Midbrain (tissue), 1 donor: ENCODE data around the gene GMPPB.
"Not testable (repeated sequence)": the region's sequence is repeated elsewhere in the genome, so short reads cannot be mapped to it uniquely, and the experiment has no call there.

Experiments used
- DNase-seq: peaks from one replicate; lab custom pipeline; 2025; lab: John Stamatoyannopoulos, UW

GMPPB gene

DNA sequence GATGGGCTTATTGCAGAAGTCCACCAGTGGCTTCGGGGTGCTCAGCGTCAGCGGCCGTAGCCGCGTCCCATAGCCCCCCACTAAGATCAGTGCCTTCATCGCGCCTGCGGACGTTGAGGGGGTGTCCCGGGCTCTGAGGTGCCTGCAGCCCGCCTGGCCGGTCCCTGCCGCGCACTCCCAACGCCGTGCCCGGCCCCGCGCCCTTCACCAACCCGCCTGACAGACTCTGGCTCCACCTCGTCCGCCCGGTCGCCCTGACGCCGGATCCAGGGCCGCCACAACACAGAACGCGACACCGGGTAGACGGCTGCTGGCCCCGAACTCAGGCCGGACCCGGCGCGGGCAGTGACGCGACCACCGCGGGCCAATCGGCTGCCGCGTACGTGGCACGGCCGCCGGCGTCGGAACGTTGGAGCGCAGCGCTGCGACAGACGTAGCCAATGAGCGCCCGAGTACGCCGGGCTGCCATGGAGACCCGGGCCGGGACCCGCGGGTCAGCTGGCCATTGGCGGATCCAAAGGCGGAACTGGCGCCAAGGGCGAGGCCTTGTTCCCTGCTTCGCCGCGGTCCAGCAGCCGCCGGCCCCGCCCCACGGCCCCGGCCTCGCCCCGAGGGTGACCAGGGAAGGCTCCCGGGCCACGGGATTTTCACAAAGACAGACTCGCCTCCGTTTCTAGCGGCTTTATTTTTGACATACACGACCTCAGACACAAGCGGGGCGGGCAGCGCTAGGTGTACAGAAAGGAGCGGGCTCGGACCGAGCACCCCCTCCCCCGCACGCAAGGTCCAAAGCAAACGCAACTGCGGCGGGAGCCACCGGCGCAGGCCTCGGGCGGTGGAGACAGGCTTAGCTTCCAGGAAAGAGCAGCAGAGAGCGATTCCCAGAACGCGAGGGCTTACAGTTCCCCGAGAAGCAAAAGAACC, at the start of gene GMPPB:
GMPPB (minus strand) TSS at position 324 of the 924 bp plus-strand sequence; CDS start at position 99, 225 bp downstream.
- peak; percentile 97 for DNase-seq

DNA sequence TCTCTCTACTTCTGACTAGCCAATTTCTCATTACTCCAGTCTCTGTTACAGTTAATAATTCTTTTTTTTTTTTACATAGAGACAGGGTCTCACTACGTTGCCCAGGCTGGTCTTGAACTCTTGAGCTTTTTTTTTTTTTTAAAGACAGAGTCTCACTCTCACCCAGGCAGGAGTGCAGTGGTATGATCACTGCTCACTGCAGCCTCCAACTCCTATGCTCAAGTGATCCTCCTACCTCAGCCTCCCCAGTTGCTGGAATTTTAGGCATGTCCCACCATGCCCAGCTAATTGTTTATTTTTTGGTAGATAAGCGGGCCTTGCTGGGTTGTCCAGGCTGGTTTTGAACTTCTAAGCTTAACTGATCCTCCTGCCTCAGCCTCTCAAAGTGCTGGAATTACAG, 49.0 kb upstream of the GMPPB start:
- DNase-seq, result no peak

DNA sequence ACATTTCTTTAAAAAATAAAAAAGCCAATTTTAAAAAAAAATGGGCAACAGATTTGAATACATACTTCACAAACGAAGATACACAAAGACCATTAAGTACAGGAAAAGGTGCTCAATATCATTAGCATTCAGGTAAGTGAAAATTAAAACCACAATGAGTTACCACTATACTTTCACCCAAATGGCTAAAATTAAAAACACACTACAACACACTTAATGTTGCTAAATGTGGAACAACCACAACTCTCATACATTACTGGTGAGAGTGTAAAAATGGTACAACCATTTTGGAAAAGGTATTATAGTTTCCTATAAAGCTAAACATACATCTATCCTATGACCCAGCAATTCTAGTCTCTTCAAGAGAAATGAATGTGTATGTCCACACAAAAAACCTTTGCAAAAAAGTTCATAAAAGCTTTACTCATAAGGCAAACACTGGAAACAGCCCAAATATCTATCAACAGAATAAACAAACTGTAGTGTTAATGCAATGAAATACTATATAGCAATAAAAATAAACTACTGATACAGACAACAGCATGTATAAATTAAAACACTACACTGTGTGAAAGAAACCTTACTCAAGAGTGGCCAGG, 47.7 kb upstream of the GMPPB start:
- no peak for DNase-seq

DNA sequence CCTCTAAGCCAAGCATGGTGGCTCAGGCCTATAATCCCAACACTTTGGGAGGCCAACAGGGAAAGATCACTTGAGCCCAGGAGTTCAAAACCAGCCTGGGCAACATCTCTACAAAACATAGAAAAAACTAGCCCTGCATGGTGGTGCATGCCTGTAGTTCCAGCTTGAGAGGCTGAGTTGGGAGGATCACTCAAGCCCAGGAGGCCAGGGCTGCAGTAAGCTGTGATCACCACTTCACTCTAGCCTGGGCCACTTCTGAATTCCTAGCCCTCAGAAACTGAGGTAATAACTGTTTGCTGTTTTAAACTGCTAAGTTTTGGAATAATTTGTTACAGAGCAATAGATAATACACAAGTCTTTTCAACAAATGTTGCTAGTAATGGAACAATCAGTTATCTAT, 46.2 kb upstream of the GMPPB start:
- no peak for DNase-seq

DNA sequence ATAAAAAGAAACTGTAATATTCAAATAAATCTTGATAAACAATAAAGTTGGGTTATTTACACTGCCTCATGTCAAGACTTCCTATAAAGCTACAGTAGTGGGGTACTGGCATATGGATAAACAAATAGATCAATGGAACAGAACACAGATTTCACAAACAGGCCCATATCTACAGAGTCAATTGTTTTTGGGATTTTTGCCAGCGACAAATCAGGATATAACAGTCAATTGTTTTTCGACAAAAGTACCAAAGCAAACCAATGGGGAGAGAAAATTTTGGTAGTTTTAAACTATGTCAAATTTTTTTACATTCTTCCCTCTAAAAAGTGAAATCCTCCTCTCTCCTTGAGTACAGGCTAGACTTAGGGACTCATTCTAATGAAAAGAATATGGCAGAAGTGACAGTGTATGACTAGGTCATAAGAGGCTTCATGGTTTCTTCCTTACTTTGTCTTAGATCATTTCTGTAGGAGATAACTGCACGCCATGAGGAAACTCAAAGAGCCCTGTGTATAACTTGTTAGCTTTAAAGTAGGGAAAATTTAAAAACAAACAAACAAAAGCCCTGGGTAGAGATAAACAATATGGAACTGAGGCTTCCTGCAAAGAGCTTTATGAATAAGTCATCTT, 45.6 kb upstream of the GMPPB start:
- DNase-seq, result no peak

DNA sequence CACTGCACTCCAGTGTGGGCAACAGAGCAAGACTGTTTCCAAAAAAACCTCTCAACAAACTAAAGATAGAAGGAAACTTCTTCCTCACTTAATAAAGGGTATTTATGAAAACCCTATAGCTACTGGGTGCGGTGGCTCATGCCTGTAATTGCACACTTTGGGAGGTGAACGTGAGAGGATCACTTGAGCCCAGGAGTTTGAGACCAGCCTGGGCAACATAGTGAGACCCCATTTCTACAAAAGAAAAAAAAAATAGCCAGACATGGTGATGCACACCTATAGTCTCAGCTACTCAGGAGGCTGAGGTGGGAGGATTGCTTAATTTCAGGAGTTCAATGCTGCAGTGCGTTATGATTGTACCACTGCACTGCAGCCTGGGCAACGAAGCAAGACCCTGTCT, 40.2 kb upstream of the GMPPB start:
- DNase-seq, result no peak

DNA sequence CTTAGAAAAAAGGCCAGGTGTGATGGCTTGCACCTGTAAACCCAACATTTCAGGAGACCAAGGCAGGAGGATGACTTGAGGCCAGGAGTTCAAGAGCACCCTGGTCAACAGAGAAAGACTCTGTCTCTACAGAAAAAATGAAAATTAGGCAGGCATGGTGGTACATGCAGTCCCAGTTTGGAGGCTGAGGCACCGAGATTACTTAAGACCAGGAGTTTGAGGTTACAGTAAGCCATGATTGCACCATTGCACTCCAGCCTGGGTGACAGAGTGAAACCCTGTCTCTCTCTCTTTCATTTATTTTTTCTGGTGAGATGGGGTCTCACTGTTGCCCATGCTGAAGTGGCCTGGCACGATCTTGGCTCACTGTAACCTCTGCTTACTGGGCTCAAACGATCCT, 37.9 kb upstream of the GMPPB start:
- no peak for DNase-seq

DNA sequence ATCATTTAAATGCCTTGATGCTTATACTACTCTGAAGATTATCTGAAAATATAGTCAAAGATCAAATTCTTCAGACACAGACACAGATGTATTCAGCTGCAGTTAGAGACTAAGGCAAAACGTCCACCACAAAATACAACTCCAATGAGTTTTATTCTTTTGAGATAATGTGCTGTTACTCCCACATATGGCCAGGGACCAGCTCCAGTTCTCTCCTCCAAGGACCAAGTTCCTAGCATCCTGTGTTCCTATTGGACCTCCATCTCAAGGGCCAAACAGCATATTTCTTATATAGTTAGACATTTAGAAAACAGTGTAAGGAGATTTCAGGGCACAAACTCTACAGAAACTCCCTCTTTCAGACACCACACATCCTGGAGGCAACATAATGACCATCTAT, 35.5 kb upstream of the GMPPB start:
- no peak for DNase-seq

DNA sequence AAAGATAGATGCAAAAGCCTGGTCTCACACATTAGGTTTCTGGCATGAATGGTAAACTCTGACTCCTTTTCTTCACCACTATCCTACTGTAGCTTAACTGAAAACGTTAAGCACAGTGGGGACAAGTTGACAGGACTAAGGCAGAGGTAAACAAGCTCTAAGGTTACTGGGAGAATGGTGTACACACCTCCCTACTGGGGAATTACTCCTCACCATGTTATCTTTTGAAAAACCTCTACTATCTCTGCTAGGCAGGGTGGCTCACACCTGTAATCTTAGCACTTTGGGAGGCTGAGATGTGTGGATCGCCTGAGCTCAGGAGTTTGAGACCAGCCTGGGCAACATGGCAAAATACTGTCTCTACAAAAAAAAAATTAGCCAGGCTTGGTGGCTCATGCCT, 33.4 kb upstream of the GMPPB start:
- no peak for DNase-seq

DNA sequence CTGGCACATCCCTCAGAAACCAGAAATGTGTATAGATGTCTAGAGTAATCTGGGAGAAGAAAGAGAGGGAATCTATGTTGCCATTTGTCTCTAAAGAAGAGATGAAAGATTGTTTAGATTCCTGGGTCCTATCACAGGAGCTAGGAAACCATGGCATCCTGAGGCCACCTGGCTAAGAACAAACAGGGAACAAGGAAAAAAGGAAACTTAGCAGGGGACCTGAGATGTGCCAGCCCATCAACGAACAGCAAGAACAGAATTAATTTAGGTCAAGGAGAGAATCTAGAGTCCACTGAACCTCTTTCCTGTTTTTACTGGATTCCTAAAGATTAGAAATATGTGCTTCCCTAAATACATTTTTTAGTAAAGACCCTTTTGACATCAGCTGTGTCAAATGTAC, 32.3 kb upstream of the GMPPB start:
- no peak for DNase-seq

DNA sequence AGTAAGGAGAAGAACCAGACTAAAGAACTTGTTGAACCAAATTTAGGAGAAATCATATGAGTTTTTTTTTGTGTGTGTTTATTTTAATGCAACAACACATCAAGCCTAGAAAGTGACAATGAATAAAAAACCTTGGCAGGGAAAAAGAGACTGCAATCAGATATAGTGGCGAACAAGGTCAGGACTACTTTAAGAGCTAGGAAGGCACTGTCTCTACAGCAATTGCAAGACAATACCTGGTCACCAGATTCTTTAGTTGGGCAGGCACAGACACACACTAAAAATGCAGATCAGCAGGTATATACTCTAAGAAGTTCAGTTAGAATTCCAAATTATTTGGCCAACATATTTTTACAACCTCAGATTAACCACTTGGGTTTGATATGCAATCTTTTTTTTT, 30.8 kb upstream of the GMPPB start:
- no peak for DNase-seq

DNA sequence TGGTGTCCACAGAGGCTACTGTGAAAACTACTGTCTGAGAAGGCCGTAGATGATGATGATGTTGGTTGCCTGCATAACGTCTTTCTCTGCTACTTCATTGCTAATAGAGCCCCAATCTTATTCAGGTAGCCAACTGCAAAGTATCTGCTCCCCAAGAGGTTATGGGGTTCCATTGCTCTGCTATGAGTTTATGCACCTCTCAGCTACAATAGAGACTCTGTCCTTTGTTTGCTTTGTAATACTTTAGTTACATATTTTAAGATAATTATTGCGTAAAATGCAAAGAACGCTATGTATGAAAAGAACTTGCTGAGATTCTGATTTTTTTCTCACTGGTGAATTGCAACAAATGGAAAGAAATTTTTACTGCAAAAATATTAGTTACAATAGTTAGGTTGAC, 27.8 kb upstream of the GMPPB start:
- DNase-seq, result no peak

DNA sequence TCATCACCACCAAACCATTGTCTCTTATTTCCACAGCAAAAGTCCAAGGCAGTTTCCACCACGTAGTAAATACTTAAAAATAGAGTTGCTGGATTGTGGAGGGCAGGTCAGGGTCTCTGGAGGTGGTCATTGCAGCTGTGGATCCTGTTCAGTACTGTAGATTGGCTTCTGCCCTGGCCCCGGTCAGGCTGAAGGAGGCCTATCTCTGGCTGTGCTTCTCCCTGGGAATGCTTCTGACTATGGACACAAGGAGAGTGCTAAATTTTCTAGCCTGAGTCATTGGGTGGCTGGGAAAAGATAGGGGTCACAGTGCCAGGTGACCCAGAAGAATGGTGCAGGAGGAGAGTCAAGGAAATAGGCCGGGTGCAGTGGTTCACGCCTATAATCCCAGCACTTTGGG, 26.3 kb upstream of the GMPPB start:
- no peak for DNase-seq

DNA sequence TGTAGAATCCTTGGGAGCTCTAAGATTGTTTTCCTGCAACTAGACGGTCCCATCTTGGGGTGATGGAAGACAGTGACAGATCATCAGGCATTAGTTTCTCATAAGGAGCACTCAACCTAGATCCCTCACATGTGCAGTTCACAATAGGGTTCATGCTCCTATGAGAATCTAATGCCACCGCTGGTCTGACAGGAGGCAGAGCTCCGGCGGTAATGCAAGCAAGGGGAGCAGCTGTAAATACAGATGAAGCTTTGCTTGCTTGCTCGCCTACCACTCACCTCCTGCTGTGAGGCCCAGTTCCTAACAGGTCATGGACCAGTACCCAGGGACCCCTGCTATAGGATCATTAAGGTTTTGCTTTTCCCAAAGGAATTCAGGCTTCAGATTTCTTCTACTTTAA, 25.1 kb upstream of the GMPPB start:
- not testable (repeated sequence) for DNase-seq

DNA sequence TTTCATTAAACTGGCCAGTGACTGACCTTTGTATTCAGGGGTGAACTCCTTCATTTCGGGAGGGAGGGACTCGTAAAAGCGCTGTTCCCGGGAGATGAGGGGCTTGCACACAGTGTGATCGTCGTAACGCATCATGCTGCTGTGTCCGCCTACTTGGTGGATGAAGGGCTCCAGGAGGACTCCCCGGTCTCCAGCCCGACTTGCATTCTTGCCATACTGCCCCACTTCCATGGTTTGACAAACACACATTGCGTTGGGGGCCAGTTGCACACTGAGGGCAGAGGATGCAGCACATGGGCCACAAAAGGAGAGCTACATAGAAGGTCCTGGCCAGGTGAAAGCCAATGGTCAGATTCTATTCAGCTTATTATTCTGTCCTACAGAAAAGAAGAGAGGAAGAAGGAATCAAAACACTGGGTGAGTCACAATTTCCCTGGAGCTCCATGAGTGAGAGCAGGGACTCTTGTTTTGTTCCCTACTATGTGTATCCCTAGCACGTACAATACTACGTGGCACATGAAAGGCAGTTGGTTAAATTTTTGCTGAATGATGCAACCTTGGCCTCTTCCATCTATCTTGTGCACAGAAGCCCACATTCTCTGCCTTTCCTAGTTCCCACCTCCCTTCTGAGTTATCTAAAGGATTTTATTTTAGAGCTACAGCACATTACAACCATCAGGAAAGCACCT, 24.2 kb upstream of the GMPPB start:
- no peak for DNase-seq

DNA sequence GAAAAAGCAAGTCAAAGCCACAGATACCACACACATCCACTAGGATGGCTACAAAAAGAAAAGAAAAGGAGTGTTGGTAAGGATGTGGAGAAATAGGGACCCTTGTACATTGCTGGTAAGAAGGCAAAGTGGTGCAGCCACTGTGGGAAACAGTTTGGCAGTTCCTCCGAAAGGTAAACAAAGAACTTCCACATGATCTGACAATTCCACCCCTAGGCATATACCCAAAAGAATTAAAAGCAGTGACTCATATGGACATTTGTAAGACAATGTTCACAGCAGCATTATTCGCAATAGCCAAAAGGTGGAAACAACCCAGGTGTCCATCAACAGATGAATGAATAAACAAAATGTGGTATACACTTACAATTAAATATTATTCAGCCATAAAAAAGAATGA, 22.2 kb upstream of the GMPPB start:
- DNase-seq, result no peak

DNA sequence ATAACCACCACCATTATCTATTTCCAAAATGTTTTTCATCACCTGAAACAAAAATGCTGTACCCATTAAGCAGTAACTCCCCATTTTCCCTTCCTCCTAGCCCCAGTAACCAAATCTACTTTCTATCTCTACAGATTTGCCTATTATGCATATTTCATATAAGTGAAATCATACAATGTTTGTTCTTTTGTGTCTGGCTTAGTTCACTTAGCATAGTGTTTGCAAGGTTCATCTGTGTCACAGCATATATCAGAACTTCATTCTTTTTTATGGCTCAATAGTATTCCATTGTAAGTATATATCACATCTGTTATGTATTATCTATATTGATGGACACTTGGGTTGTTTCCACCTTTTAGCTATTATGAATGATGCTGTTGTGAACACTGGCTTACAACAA, 16.7 kb upstream of the GMPPB start:
- DNase-seq, result no peak

DNA sequence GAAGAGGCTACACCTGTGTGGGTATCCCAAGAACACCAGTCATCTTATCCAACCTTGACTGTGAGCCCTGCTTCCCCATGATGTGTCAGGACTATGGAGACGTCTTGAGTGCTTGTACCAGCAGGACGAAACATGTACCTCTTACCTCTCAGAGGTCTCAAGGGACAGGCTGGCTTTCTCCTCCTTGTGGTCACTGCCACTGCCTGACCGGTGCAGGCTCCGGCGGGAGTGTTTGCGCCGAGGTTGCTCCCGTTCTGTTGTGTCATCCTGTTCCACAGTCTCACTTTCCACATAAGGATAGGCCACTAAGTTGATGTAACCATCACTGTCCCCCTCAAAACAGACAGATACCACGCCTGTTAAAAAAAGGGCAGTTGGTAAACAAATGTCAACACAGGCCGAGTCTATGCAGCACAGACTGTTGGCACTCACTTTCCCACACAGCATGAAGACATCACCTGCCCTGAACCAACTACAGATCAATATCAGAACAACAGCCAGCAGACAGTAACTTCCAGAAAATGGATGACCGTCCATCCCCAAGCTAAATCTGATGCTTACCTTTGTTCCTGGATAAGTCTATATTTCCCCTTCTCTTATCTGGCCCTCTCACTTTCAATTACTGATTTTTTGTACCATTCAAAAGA, 14.4 kb upstream of the GMPPB start:
- no peak for DNase-seq

DNA sequence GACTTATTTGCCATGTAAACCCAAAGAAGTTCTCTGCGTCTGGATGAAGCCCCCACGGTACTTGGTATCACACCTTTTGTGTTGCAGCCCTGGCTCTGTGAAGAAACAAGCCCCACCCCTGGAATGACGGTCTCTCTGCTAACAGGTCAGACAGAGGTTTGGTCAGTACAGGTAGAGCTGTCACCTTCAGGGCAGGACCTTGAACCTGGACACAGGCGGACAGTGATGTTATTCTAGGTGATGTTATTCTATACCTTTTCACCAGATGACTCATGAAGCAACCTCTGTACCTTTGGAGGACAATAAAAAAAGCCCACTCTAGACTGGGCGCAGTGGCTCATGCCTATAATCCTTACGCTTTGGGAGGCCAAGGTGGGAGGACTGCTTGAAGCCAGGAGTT, 11.0 kb upstream of the GMPPB start:
- no peak for DNase-seq

DNA sequence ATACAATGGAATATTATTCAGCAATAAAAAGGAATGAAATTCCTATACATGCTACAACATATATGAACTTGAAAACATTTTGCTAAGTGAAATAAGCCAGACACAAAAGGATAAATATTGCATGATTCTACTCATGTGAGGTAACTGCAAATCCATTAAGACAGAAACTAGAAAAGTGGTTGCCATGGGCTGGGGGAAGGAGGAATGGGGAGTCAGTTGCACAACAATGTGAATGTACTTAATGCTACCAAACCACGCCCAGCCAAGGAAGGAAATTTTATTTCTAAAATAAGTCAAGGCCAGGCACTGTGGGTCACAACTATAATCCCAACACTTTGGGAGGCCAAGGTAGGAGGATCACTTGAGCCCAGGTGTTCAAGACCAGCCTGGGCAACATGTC, 9.8 kb upstream of the GMPPB start:
- DNase-seq, result no peak

DNA sequence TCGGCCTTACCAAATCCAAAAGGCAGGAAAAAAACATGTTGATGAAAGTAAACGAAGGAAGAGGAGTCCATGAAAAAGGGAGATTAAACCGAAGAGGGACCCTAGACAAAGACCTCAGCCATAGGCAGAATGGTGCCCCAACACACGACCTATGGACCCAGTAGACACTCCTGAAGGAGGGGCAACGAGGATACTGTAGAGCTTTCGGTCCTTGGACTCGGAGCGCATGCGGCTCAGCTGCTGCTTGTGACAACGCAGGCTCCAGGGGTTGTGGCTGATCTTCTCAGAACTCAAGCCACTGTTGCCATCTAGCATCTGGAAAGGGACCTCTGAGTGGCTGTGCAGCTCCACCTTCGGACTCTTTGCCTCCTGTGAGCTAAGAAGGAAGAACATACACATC, 8.8 kb upstream of the GMPPB start:
- no peak for DNase-seq

DNA sequence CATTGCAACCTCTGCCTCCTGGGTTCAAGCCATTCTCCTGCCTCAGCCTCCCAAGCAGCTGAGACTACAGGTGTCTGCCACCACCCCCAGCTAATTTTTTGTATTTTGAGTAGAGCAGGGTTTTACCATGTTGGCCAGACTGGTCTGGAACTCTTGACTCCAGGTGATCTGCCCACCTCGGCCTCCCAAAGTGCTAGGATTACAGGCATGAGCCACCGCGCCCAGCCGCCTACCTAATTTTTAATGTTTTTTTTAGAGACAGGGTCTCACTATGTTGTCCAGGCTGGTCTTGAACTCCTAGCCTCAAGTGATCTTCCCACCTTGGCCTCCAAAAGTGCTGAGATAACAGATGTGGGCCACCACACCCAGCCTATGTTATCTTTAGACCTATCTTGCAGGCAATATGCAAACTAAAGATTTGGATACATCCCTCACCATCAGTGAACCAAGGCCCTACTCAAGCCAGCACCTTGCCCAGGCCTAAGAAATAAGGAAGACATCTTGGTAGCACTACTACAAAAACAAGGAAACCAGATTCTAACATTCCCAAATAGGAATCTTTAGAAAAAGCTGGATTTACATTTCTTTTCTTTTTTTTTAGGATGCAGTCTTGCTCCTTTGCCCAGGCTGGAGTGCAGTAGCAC, 6.3 kb upstream of the GMPPB start:
- DNase-seq, result no peak
